Right lobe of liver (tissue), 6 donors: ENCODE results near the gene GRWD1. TPM values are rescaled to one million over a fixed set of nuclear protein-coding genes. Genes with fewer than 3 reads are reported as not detected.

Experiments
- ATAC-seq, 4 donors: fragments of 200-7000 bp; cut with Tn5 transposase; one replicate each; pipeline ENCODE4 v1.9.1; 2020; ENCODE audit warnings: mild to moderate bottlenecking in 4 of 4, moderate library complexity in 4 of 4
- DNase-seq, 3 donors: peaks; one replicate each; pipeline ENCODE4 v3.0.0-alpha.2; 2020
- H3K27ac ChIP-seq, 3 donors: fragments of 200-600 bp; one replicate each; pipeline ENCODE4 v1.8.0; 2022
- H3K27me3 ChIP-seq, 2 donors: fragments of 200-600 bp; one replicate each; pipeline ENCODE4 v1.8.0; 2022
- H3K36me3 ChIP-seq, 4 donors: fragments of 200-600 bp; sonication (generic) in 1 of 4; one replicate each; pipeline versions ENCODE4 v1.5.1 to v1.8.0; 2017 to 2022; ENCODE audit warnings: control low read depth in 1 of 4
- H3K4me1 ChIP-seq, 4 donors: fragments of 200-600 bp; sonication (generic) in 1 of 4; one replicate each; pipeline versions ENCODE4 v1.5.1 to v1.8.0; 2017 to 2022; ENCODE audit warnings: control low read depth in 1 of 4
- H3K4me3 ChIP-seq, 3 donors: fragments of 200-600 bp; one replicate each; pipeline ENCODE4 v1.8.0; 2022
- H3K9me3 ChIP-seq, 4 donors: fragments of 200-600 bp; sonication (generic) in 1 of 4; one replicate each; pipeline versions ENCODE4 v1.5.1 to v1.8.0; 2017 to 2022; ENCODE audit warnings: control low read depth in 1 of 4
- POLR2A ChIP-seq: fragments of 450-650 bp; IDR thresholded peaks from one replicate; pipeline ENCODE4 v1.6.1; 2017; ENCODE audit warnings: antibody characterized with exemption, mild to moderate bottlenecking
- WGBS: methylation state at CpG from one replicate; pipeline ENCODE4 v1.1.6; 2018; ENCODE audit warnings: low coverage, low lambda C conversion rate; ENCODE audit not compliant: insufficient coverage; ENCODE audit errors: missing lambda C conversion rate; 5-methylcytosine and 5-hydroxymethylcytosine counted together
- intact Hi-C, 2 donors: fragments of 100-400 bp; cut with DNase I; formaldehyde crosslinking; loops; one replicate each; pipeline versions ENCODE4 v1.11.2 to v1.14.1; 2022
- total RNA-seq, 6 experiments: library from RNA; depleted of rRNA in 2 of 6; stranded (reverse); fragments of >200 nt in 2 of 6; fragmentation: NEBNext Ultra II Directional in 3 of 6; extraction: Animal tissue kit (Norgen Biotek cat#: 25700) in 3 of 6; gene quantifications; one replicate each; pipeline versions ENCODE4 v1.1.0 to v1.2.4, GENCODE V29; 2016 to 2023
- TF ChIP-seq, protein P1 (sequence below), 4 donors: fragments of 200-600 bp in 3 of 4; fragments of 450-650 bp in 1 of 4; IDR thresholded peaks; one replicate each; pipeline versions ENCODE4 v1.5.1 to v1.8.0; 2016 to 2022; ENCODE audit warnings: antibody characterized with exemption in 4 of 4, mild to moderate bottlenecking in 2 of 4
- donor health status: DM: no; HTN: yes; CAD: no.
- donor health status: DM: no; HTN: no; CAD: no.
- donor health status: DM: no; HTN: no; CAD: no.
- donor health status: DM: no; HTN: yes; CAD: no.
- donor health status: DM: no; HTN: yes; CAD: no.

GRWD1 gene
- total RNA-seq, 6 experiments from 2014 or later = 14.7 to 31.0 (median 17.6) TPM

DNA sequence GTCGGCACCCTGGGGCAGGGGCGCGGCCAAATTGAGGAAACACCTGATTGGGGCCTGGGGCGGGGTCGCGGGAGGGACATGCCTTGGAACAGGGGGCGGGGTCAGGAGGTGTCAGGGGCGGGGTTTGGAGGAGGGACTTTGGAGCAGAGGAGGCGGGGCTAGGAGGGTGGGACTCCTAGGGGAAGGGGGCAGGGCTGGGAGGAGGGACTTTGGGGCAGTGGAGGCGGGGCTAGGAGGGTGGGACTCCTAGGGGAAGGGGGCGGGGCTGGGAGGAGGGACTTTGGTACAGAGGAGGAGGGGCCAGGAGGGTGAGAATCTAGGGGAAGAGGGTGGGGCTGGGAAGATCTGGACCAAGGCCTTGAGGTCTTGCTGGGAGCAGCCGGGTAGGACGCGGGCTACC, 30.4 kb upstream of the GRWD1 start:
- peak overlapping the region in 1 of 3 donors; percentile 37 for H3K4me3 ChIP-seq

DNA sequence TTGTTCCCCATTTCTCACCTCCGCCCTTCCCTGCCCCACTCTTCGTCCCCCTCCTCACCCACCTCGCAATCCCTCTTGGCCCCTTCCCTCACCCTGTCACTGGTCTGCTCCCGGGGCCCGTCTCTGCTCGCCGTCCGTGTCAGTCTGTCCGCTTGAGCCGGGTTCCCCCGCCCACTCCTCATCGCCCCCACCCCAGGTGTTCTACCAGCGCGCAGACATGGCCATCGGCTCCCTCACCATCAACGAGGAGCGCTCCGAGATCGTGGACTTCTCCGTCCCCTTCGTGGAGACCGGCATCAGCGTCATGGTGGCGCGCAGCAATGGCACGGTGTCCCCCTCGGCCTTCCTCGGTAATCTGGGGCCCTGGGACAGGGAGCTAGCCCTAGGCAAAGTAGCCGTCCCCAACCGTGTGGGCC, 30.0 kb upstream of the GRWD1 start:
- intact Hi-C loops = no loop called here
- no peaks in the 10 kb centered on the region for H3K36me3 ChIP-seq
- TF ChIP-seq POLR2A = no peak
- TF ChIP-seq, protein P1, sequence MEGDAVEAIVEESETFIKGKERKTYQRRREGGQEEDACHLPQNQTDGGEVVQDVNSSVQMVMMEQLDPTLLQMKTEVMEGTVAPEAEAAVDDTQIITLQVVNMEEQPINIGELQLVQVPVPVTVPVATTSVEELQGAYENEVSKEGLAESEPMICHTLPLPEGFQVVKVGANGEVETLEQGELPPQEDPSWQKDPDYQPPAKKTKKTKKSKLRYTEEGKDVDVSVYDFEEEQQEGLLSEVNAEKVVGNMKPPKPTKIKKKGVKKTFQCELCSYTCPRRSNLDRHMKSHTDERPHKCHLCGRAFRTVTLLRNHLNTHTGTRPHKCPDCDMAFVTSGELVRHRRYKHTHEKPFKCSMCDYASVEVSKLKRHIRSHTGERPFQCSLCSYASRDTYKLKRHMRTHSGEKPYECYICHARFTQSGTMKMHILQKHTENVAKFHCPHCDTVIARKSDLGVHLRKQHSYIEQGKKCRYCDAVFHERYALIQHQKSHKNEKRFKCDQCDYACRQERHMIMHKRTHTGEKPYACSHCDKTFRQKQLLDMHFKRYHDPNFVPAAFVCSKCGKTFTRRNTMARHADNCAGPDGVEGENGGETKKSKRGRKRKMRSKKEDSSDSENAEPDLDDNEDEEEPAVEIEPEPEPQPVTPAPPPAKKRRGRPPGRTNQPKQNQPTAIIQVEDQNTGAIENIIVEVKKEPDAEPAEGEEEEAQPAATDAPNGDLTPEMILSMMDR (IDR thresholded peaks at IDR 0.05) = no peak
- no peak for ATAC-seq
- no peak overlapping the region for H3K27ac ChIP-seq
- no peaks in the 10 kb centered on the region for H3K4me1 ChIP-seq
- DNase-seq = no peak
- H3K4me3 ChIP-seq = peak overlapping the region in 1 of 3 donors; percentile 13
- H3K9me3 ChIP-seq = no peaks in the 10 kb centered on the region
- H3K27me3 ChIP-seq = no peaks in the 10 kb centered on the region
- WGBS = 31% methylated on average over 19 of the region's 30 CpGs

More for the DNA sequence above, 30.4 kb upstream of the GRWD1 start:
- TF ChIP-seq, protein P1 (IDR thresholded peaks at IDR 0.05) = no peak
- DNase-seq = peak; percentile 80 to 91 (median 88)
- Histone ChIP-seq H3K36me3 (no peaks in the 10 kb centered on the region), H3K27me3 (no peaks in the 10 kb centered on the region), H3K27ac (no peak overlapping the region), H3K4me1 (no peaks in the 10 kb centered on the region), H3K9me3 (no peaks in the 10 kb centered on the region)
- peak; percentile 83 to 95 (median 93) for ATAC-seq
- intact Hi-C loops = no loop called here
- WGBS = 7% methylated on average over 14 of the region's 14 CpGs

DNA sequence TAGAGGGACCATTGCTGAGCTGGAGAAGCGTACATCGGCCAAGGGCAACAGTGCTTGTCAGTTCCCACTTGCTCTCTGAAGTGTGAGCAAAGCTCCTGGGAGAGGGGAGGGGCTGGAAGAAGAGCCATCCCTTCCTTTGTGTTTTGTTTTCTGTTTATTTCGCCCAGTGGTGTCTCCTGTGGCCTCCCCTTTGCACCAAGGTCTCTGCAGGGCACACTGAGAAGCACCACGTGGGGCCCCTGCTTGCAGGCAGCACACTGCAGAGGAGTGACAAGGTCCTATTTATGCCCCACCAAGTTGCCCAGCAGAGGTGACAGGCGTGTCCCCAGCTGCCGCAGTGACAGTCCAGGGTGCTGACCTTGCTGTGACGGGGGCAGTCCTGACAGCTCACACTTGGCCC, 28.4 kb upstream of the GRWD1 start:
- no peaks in the 10 kb centered on the region for H3K4me1 ChIP-seq
- no peak overlapping the region for H3K4me3 ChIP-seq
- H3K27ac ChIP-seq = no peak overlapping the region
- no CpG with 5 or more reads among the region's 7 CpGs for WGBS
- no peaks in the 10 kb centered on the region for H3K27me3 ChIP-seq
- H3K9me3 ChIP-seq = no peaks in the 10 kb centered on the region
- DNase-seq (no peak), ATAC-seq (no peak)
- TF ChIP-seq, protein P1 (IDR thresholded peaks at IDR 0.05) = no peak
- TF ChIP-seq POLR2A = no peak
- no peaks in the 10 kb centered on the region for H3K36me3 ChIP-seq
- intact Hi-C loops = no loop called here

DNA sequence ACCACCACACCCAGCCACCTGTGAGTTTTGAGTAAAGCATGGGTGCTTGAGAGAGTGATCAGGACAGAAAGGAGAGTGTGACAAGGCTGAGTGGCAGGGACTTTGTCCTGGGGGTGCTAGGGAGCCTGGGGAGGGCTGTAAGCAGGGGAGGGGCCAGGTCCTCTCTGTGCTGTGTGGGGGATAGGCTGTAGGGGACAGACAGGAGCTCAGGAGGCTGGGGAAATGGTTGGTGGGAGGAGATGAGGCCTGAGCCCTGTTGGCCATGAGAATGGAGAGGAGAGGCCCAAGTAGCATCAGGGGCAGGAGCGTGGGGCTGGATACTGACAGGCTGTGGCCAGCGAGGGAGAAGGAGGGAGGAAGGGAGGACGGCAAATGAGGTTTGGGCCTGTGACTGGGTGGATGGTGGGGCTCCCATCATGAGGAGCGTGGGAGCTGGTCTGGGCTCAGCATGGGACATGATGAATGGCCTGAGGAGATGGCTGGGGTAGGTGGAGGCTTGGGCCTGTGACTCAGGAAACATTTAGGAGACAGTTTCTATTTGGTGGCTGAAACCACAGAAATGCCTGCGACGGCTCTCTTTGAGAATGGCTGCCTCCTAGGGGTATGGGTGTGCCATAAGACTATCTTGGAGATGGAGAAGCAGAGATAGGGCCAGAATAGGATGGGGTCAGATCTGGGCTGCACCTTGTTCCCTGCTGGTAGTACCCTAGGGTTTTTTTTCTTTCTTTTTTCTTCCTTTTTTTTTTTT, 27.3 kb upstream of the GRWD1 start:
- H3K4me3 ChIP-seq = no peak overlapping the region
- H3K4me1 ChIP-seq = no peaks in the 10 kb centered on the region
- no peak for ATAC-seq
- TF ChIP-seq POLR2A = no peak
- TF ChIP-seq, protein P1 (IDR thresholded peaks at IDR 0.05) = no peak
- H3K27ac ChIP-seq = no peak overlapping the region
- no peaks in the 10 kb centered on the region for H3K36me3 ChIP-seq
- WGBS = 65% methylated on average over 4 of the region's 6 CpGs
- DNase-seq = no peak
- no peaks in the 10 kb centered on the region for H3K9me3 ChIP-seq
- no peaks in the 10 kb centered on the region for H3K27me3 ChIP-seq
- intact Hi-C loops = no loop called here
